ENCODE results near the gene TRPC4AP.
"Not testable (repeated sequence)": the region's sequence is repeated elsewhere in the genome, so short reads cannot be mapped to it uniquely, and the experiment has no call there.

The TRPC4AP gene

GRCh38 chr20:35085477-35086225, 7.0 kb downstream of the TRPC4AP start:
- DNase-seq (ENCODE audit: extremely low read depth, insufficient read length): no peak
- H3K27me3 ChIP-seq (replicated peaks; ENCODE audit: control insufficient read depth, insufficient read depth, low read length): no peaks in the 10 kb centered on the region
- peaks cover 4% of the 10 kb centered on the region; the same call in 1 of the 2 replicates for H3K36me3 ChIP-seq (ENCODE audit: control insufficient read depth, insufficient read depth, low read length)
- no peak overlapping the region for H3K4me3 ChIP-seq (replicated peaks; ENCODE audit: low read depth, low read length)
- no peak for TF ChIP-seq CTCF (IDR thresholded peaks at IDR 0.05; ENCODE audit: insufficient read depth, low read length, poor library complexity, severe bottlenecking)

GRCh38 chr20:35084998-35085397, 7.6 kb downstream of the TRPC4AP start:
- Histone ChIP-seq H3K36me3 (ENCODE audit: control insufficient read depth, insufficient read depth, low read length) (peaks cover 4% of the 10 kb centered on the region; the same call in 1 of the 2 replicates), H3K27me3 (replicated peaks; ENCODE audit: control insufficient read depth, insufficient read depth, low read length) (no peaks in the 10 kb centered on the region), H3K4me3 (replicated peaks; ENCODE audit: low read depth, low read length) (no peak overlapping the region)
- no peak for DNase-seq (ENCODE audit: extremely low read depth, insufficient read length)
- TF ChIP-seq CTCF (IDR thresholded peaks at IDR 0.05; ENCODE audit: insufficient read depth, low read length, poor library complexity, severe bottlenecking): no peak

- H3K36me3 ChIP-seq (ENCODE audit: control insufficient read depth, insufficient read depth, low read length); DNase-seq (ENCODE audit: extremely low read depth, insufficient read length); H3K27me3 ChIP-seq (replicated peaks; ENCODE audit: control insufficient read depth, insufficient read depth, low read length); H3K4me3 ChIP-seq (replicated peaks; ENCODE audit: low read depth, low read length): not testable (repeated sequence)
Measured at GRCh38 chr20:35080348-35080642, 12.3 kb downstream of the TRPC4AP start.

GRCh38 chr20:35079472-35080347, 12.9 kb downstream of the TRPC4AP start:
- no peaks in the 10 kb centered on the region for H3K27me3 ChIP-seq (replicated peaks; ENCODE audit: control insufficient read depth, insufficient read depth, low read length)
- no peak for TF ChIP-seq CTCF (IDR thresholded peaks at IDR 0.05; ENCODE audit: insufficient read depth, low read length, poor library complexity, severe bottlenecking)
- no peak for DNase-seq (ENCODE audit: extremely low read depth, insufficient read length)
- H3K36me3 ChIP-seq (ENCODE audit: control insufficient read depth, insufficient read depth, low read length): peaks cover 5% of the 10 kb centered on the region
- no peak overlapping the region for H3K4me3 ChIP-seq (replicated peaks; ENCODE audit: low read depth, low read length)

GRCh38 chr20:35077872-35078271, 14.7 kb downstream of the TRPC4AP start:
- Histone ChIP-seq H3K36me3 (ENCODE audit: control insufficient read depth, insufficient read depth, low read length) (peaks cover 5% of the 10 kb centered on the region), H3K4me3 (replicated peaks; ENCODE audit: low read depth, low read length) (no peak overlapping the region), H3K27me3 (replicated peaks; ENCODE audit: control insufficient read depth, insufficient read depth, low read length) (no peaks in the 10 kb centered on the region)
- no peak for DNase-seq (ENCODE audit: extremely low read depth, insufficient read length)
- TF ChIP-seq CTCF (IDR thresholded peaks at IDR 0.05; ENCODE audit: insufficient read depth, low read length, poor library complexity, severe bottlenecking): no peak

GRCh38 chr20:35077341-35077740, 15.3 kb downstream of the TRPC4AP start:
- TF ChIP-seq CTCF (IDR thresholded peaks at IDR 0.05; ENCODE audit: insufficient read depth, low read length, poor library complexity, severe bottlenecking): no peak
- Histone ChIP-seq H3K4me3 (replicated peaks; ENCODE audit: low read depth, low read length) (no peak overlapping the region), H3K27me3 (replicated peaks; ENCODE audit: control insufficient read depth, insufficient read depth, low read length) (no peaks in the 10 kb centered on the region), H3K36me3 (ENCODE audit: control insufficient read depth, insufficient read depth, low read length) (peaks cover 5% of the 10 kb centered on the region)
- no peak for DNase-seq (ENCODE audit: extremely low read depth, insufficient read length)

- H3K36me3 ChIP-seq (ENCODE audit: control insufficient read depth, insufficient read depth, low read length); H3K4me3 ChIP-seq (replicated peaks; ENCODE audit: low read depth, low read length); H3K27me3 ChIP-seq (replicated peaks; ENCODE audit: control insufficient read depth, insufficient read depth, low read length); DNase-seq (ENCODE audit: extremely low read depth, insufficient read length): not testable (repeated sequence)
Measured at GRCh38 chr20:35071436-35072153, 21.0 kb downstream of the TRPC4AP start.
